Stimulated activated CD4-positive, alpha-beta T cell treated with anti-CD3 and anti-CD28 coated beads, Interleukin-1b, Interleukin-23, amount 100 ng/mL, for 1 hour (primary cell): ENCODE data around the gene LRRC3.

ENCODE experiments used
- DNase-seq, 2 donors: peaks; one replicate each; pipeline ENCODE4 v3.0.0-alpha.2; 2020; ENCODE audit warnings: low read depth in 2 of 2

LRRC3 gene

GRCh38 chr21:44440241-44441040 is 14.9 kb upstream of the LRRC3 start:
- DNase-seq: no peak

- DNase-seq: no peak
Measured at GRCh38 chr21:44441041-44441400, 14.3 kb upstream of the LRRC3 start.

DNA sequence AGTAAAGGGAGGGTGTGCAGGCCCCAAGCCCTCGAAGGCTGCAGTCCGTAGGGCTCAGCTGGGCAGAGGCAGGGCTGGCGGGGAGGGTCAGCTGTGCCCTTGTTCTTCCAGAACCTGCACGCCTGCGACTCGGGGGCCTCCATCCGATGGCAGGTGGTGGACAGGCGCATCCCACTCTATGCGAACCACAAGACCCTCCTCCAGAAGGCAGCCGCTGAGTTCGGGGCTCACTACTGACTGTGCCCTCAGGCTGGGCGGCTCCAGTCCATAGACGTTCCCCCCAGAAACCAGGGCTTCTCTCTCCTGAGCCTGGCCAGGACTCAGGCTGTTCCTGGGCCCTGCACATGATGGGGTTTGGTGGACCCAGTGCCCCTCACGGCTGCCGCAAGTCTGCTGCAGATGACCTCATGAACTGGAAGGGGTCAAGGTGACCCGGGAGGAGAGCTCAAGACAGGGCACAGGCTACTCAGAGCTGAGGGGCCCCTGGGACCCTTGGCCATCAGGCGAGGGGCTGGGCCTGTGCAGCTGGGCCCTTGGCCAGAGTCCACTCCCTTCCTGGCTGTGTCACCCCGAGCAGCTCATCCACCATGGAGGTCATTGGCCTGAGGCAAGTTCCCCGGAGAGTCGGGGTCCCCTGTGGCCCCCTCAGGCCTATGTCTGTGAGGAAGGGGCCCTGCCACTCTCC is 13.6 kb upstream of the LRRC3 start:
- no peak for DNase-seq

DNA sequence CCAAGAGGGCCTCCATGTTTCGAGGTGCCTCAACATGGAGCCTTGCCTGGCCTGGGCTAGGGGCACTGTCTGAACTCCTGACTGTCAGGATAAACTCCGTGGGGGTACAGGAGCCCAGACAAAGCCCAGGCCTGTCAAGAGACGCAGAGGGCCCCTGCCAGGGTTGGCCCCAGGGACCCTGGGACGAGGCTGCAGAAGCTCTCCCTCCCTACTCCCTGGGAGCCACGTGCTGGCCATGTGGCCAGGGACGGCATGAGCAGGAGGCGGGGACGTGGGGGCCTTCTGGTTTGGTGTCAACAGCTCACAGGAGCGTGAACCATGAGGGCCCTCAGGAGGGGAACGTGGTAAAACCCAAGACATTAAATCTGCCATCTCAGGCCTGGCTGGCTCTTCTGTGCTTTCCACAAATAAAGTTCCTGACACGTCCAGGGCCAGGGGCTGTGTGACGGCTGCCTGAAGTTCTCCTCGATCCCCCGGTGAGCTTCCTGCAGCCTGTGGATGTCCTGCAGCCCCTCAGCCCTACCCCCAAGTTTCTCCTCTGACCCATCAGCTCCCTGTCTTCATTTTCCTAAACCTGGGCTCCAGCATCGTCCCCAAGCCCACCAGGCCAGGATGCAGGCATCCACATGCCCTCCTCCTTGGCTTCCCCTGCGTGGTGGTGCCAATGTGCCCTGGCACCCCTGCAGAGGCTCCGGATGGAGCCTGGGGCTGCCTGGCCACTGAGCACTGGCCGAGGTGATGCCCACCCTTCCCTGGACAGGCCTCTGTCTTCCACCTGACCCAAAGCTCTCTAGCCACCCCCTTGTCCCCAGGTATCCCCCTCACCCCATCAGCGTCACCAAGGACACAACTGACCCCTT is 12.8 kb upstream of the LRRC3 start:
- no peak for DNase-seq

GRCh38 chr21:44443291-44443890 is 11.9 kb upstream of the LRRC3 start:
- DNase-seq: no peak

DNA sequence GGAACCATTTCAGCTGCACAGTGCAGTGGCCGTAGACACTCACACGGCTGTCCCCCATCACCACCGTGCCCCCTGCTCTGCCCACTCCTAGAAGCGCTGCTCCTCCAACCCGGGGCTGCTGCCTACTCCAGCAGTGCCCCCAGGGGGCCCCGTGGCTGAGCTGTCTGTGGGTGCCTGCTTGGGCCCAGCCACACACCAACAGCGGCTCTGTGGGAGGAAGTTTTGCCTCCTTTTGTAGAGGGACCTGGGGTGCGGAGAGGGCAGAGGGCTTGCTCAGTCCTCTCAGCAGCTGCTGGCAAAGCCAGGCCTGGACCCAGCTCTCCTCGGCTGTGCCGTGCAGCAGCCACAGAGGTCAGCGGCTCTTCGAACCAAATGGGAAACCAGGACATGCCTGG is 11.4 kb upstream of the LRRC3 start:
- no peak for DNase-seq

DNA sequence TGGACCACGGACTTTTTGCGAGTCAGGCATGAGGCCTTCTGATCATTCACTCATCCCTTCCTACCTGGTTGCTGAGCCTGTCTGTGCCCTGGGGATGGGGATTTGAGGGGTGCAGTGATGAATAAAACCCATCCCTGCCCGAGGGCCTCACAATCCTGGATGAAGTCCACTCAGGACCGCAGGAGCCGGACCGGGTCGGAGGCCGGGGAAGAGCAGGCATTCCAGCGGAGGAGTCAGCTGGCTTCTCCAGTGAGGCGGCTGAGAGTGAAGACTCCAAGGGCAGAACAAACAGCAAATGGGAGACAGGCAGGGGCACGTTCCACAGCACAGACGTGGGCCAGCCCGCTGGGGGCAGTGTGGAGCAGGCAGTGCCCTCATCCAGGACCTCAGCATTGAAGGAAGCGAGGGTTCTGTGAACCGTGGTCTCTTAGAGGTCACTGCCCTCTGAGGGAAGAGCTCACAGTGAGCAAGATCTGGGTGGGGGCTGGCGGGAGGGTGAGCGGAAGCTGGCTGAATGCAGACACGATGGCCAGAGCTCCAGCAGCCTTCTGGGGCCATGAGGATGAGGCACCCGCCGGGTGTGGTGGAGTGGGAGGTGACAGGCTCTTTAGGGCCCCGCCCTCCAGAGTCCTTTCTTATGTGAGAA is 10.9 kb upstream of the LRRC3 start:
- DNase-seq: no peak

- DNase-seq: no peak
Measured at GRCh38 chr21:44445145-44445812, 10.0 kb upstream of the LRRC3 start.

DNA sequence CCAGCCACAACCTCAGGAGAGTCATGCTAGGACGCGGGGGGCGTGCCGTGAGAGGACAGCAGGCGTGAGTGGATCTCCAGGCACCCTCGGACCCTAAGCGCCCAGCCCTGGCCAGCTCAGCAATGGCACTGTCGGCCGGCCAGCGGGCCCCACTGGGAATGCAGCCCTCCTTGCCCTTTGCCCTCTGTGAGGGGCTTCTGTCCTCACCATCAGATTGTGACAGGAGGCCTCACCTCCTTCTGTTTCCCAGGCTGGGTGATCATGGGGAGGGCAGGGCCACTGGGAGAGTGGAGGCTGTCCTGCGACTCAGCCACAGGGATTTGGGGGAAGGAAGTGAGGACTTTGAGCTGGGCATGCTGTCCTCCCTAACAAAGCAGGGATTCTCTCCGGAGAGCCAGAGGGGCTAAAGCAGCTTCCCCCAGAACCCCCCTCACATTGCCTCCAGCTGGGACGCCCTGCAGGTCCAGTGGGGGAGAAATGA is 6.6 kb upstream of the LRRC3 start:
- no peak for DNase-seq

GRCh38 chr21:44449473-44450363 is 5.6 kb upstream of the LRRC3 start:
- DNase-seq: no peak

DNA sequence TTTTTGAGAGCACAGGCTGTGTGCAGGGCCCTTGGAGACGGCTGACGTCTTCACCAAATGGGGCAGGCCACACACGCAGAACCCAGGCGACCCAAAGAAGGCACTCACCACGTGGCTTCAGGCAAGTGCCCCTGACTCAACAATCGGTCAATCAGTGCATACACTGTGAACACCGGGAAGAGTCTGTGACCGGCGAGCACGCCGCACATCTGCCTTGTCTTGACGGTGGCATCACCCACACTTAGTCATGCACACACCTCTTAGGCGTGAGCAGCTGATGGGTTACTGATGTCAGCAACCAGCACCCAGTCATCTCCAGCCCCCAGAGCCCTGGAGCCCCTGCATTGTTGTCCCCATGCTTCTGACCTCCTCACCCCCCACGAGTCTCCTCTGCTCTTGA is 4.9 kb upstream of the LRRC3 start:
- no peak for DNase-seq

DNA sequence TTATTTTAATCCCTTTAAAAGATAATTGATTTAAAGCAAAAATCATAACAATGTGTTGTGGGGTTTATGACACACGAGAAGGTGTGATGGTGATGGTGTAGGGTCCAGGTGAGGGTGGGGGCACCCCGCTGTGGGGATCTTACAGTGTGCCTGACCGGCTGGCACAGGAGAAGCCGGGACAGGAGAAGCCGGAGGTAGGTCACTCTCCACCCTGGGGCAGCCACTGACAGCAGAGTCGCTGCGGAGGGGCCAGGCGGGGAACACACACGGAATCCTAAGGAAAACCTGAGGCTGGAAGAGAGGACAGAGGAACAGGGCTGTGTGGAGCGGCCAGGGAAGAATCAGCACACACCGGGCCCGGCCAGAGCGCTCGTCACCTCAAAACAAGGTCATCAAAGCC is 4.3 kb upstream of the LRRC3 start:
- no peak for DNase-seq

DNA sequence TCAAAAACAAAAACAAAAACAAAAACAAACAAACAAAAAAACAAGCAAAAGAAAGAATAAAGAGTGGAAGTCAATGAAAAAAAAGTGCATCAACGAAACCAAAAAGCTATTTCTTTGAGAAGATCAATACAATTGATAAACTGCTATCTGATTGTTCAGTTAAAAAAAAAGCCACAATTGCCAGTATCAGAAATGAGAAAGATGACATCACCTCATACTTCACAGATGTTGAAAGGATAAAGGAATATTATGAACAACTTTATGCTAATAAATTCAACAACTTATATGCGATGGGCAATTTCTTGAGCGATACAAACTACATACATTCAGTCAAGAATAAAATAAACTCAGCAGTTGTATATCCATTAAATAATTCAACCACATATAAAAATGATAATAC is 2.2 kb upstream of the LRRC3 start:
- no peak for DNase-seq

GRCh38 chr21:44454058-44454457 is 1.3 kb upstream of the LRRC3 start:
- DNase-seq: no peak

GRCh38 chr21:44455524-44456213 is 359 bp downstream of the LRRC3 start:
- DNase-seq: no peak

GRCh38 chr21:44456214-44456914 is 1.1 kb downstream of the LRRC3 start:
- DNase-seq: no peak

DNA sequence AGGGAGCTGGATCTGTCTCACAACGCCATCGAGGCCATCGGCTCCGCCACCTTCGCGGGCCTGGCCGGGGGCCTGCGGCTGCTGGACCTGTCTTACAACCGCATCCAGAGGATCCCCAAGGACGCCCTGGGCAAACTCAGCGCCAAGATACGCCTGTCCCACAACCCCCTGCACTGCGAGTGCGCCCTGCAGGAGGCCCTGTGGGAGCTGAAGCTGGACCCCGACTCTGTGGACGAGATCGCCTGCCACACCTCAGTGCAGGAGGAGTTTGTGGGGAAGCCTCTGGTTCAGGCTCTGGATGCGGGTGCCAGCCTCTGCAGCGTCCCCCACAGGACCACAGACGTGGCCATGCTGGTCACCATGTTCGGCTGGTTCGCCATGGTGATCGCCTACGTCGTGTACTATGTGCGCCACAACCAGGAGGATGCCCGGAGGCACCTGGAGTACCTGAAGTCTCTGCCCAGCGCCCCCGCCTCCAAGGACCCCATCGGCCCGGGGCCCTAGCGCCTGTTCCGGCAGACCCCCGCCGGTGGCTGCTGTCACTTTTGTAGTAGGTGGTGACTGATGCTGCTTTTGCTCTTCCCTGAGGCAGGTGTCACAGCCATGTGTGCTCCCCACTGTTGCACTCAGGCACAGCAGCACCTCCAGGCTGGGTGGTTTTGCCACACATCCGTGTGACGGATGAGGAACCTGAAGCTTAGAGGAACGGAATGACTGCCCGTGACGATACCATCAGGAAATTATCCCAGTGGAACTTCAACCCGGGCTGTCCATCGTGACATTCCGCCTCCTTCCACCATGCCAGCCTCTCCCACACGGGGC is 1.8 kb downstream of the LRRC3 start:
- DNase-seq: no peak
